ENCODE results near the gene LSAMP. TPM values are rescaled to one million over a fixed set of nuclear protein-coding genes. Genes with fewer than 3 reads are reported as not detected.

Gene LSAMP
- polyA plus RNA-seq, 3 donors, result not detected

- Histone ChIP-seq H3K4me2 (replicated peaks; ENCODE audit: extremely low read depth, low read length, poor library complexity, severe bottlenecking) (no peak overlapping the region), H3K36me3 (replicated peaks in 1 of 2; ENCODE audit: control insufficient read depth in 1 of 2, insufficient read depth in 2 of 2, low read length in 2 of 2) (no peaks in the 10 kb centered on the region), H3K4me1 (ENCODE audit: control insufficient read depth in 1 of 2, insufficient read depth in 2 of 2, low read length in 2 of 2) (no peaks in the 10 kb centered on the region), H3K4me3 (replicated peaks in 1 of 3; ENCODE audit: low read depth in 2 of 3, low read length in 3 of 3) (no peak overlapping the region), H3K27me3 (ENCODE audit: control insufficient read depth in 2 of 2, insufficient read depth in 2 of 2, low read length in 2 of 2) (no peaks in the 10 kb centered on the region), H3K9me3 (replicated peaks in 1 of 2; ENCODE audit: control insufficient read depth in 1 of 2, insufficient read depth in 1 of 2, low read length in 2 of 2) (no peaks in the 10 kb centered on the region), H4K20me1 (ENCODE audit: insufficient read depth, low read length) (no peaks in the 10 kb centered on the region), H3K9ac (ENCODE audit: insufficient read depth, low read length, poor library complexity, severe bottlenecking) (no peak overlapping the region), H3K27ac (ENCODE audit: low read depth in 1 of 2, low read length in 2 of 2) (no peak overlapping the region), H3K79me2 (ENCODE audit: insufficient read depth, low read length) (no peaks in the 10 kb centered on the region), H2AFZ (ENCODE audit: insufficient read depth, low read depth, low read length, poor library complexity, severe bottlenecking) (no peak overlapping the region)
- Mint-ChIP-seq H3K4me1 (no peaks in the 10 kb centered on the region), H3K27ac (no peak overlapping the region), H3K9me3 (peaks cover 0 to 3% (median 0%) of the 10 kb centered on the region in 7 donors), H3K27me3 (ENCODE audit: low read depth in 3 of 3) (peaks cover 0 to 3% (median 2%) of the 10 kb centered on the region in 3 donors), H3K4me3 (no peak overlapping the region), H3K36me3 (no peaks in the 10 kb centered on the region)
- TF ChIP-seq CTCF (IDR thresholded peaks at IDR 0.05), result no peak
- no peak for DNase-seq
- intact Hi-C loops (cut with micrococcal nuclease), result no loop called here
- WGBS (ENCODE audit: insufficient coverage), result no CpG with 5 or more reads among the region's 1 CpG
Observed at GRCh38 chr3:115875460-115875859, 569.8 kb downstream of the LSAMP start.

GRCh38 chr3:115871735-115872134 lies 573.6 kb downstream of the LSAMP start:
- Histone ChIP-seq H3K27me3 (ENCODE audit: control insufficient read depth in 2 of 2, insufficient read depth in 2 of 2, low read length in 2 of 2) (no peaks in the 10 kb centered on the region), H3K4me3 (replicated peaks in 1 of 3; ENCODE audit: low read depth in 2 of 3, low read length in 3 of 3) (no peak overlapping the region), H3K36me3 (replicated peaks in 1 of 2; ENCODE audit: control insufficient read depth in 1 of 2, insufficient read depth in 2 of 2, low read length in 2 of 2) (no peaks in the 10 kb centered on the region), H2AFZ (ENCODE audit: insufficient read depth, low read depth, low read length, poor library complexity, severe bottlenecking) (no peak overlapping the region), H3K9ac (ENCODE audit: insufficient read depth, low read length, poor library complexity, severe bottlenecking) (no peak overlapping the region), H3K4me1 (ENCODE audit: control insufficient read depth in 1 of 2, insufficient read depth in 2 of 2, low read length in 2 of 2) (no peaks in the 10 kb centered on the region), H3K79me2 (ENCODE audit: insufficient read depth, low read length) (no peaks in the 10 kb centered on the region), H3K4me2 (replicated peaks; ENCODE audit: extremely low read depth, low read length, poor library complexity, severe bottlenecking) (no peak overlapping the region), H3K9me3 (replicated peaks in 1 of 2; ENCODE audit: control insufficient read depth in 1 of 2, insufficient read depth in 1 of 2, low read length in 2 of 2) (no peaks in the 10 kb centered on the region), H3K27ac (ENCODE audit: low read depth in 1 of 2, low read length in 2 of 2) (no peak overlapping the region), H4K20me1 (ENCODE audit: insufficient read depth, low read length) (no peaks in the 10 kb centered on the region)
- Mint-ChIP-seq H3K4me3 (no peak overlapping the region), H3K27ac (no peak overlapping the region), H3K36me3 (no peaks in the 10 kb centered on the region), H3K27me3 (ENCODE audit: low read depth in 3 of 3) (peaks cover 0 to 3% (median 0%) of the 10 kb centered on the region in 3 donors), H3K9me3 (peaks cover 0 to 4% (median 0%) of the 10 kb centered on the region in 7 donors), H3K4me1 (no peaks in the 10 kb centered on the region)
- intact Hi-C loops (cut with micrococcal nuclease), result no loop called here
- no peak for TF ChIP-seq CTCF (IDR thresholded peaks at IDR 0.05)
- no peak for DNase-seq
